Panc1 (cell line): Measurements from ENCODE around the gene OR2A7. TPM values are rescaled to one million over a fixed set of nuclear protein-coding genes. Genes with fewer than 3 reads are reported as not detected.
"Not testable (repeated sequence)": the region's sequence is repeated elsewhere in the genome, so short reads cannot be mapped to it uniquely, and the experiment has no call there.

Experiments used
- ATAC-seq: fragments of 200-7000 bp; cut with Tn5 transposase; 2 replicates; pipeline ENCODE4 v1.9.1; 2020; ENCODE audit warnings: mild to moderate bottlenecking, moderate library complexity
- BruUV-seq: library from RNA; stranded (reverse); fragments of 400-500 nt; replicated peaks from 2 replicates; lab custom pipeline; 2021; lab: Mats Ljungman, UMichigan
- CTCF ChIA-PET: fragments of 300-600 bp; sonication (Branson Sonifier 250); formaldehyde crosslinking; loops from one replicate; lab custom pipeline; 2022; ENCODE audit warnings: antibody characterized with exemption; lab: Charles Lee
- POLR2A ChIA-PET: fragments of 300-600 bp; sonication (Branson Sonifier 250); formaldehyde crosslinking; loops from one replicate; lab custom pipeline; 2022; ENCODE audit warnings: antibody characterized with exemption; lab: Charles Lee
- DNase-seq: peaks from one replicate; pipeline ENCODE4 v3.0.0-alpha.2; 2010; ENCODE audit warnings: low read depth, low spot score
- H3K27ac ChIP-seq: 2 replicates; pipeline ENCODE4 v1.5.1; 2011; ENCODE audit warnings: mild to moderate bottlenecking, low read length, inconsistent platforms
- H3K27me3 ChIP-seq: fragments of 200-500 bp; sonication (Bioruptor generic); 2 replicates; pipeline ENCODE4 v1.6.0; 2014; ENCODE audit warnings: low read length, inconsistent platforms; ENCODE audit not compliant: control insufficient read depth, insufficient read depth
- H3K36me3 ChIP-seq: fragments of 200-500 bp; sonication (Bioruptor generic); 2 replicates; pipeline ENCODE4 v1.5.1; 2014; ENCODE audit warnings: inconsistent platforms, mild to moderate bottlenecking, low read length, moderate library complexity; ENCODE audit not compliant: control insufficient read depth, insufficient read depth
- H3K4me1 ChIP-seq: 2 replicates; pipeline ENCODE4 v1.5.1; 2011; ENCODE audit warnings: inconsistent platforms, mild to moderate bottlenecking, low read length, moderate library complexity; ENCODE audit not compliant: control insufficient read depth, insufficient read depth
- H3K4me3 ChIP-seq, 2 experiments: 2 replicates each; pipeline ENCODE4 v1.5.1; 2011 to 2012; ENCODE audit warnings: low read depth in 2 of 2, low read length in 2 of 2, mild to moderate bottlenecking in 2 of 2, inconsistent platforms in 1 of 2, moderate library complexity in 1 of 2
- H3K9me3 ChIP-seq: fragments of 200-500 bp; sonication (Bioruptor generic); 2 replicates; pipeline ENCODE4 v1.5.1; 2014; ENCODE audit warnings: low read depth, mild to moderate bottlenecking, inconsistent platforms, low read length, moderate library complexity; ENCODE audit not compliant: control insufficient read depth, insufficient read depth
- SIN3A ChIP-seq: IDR thresholded peaks from 2 replicates; pipeline ENCODE4 v1.6.1; 2012; ENCODE audit warnings: low read depth, mild to moderate bottlenecking, low read length, moderate library complexity, borderline replicate concordance; ENCODE audit not compliant: insufficient read depth
- TCF7L2 ChIP-seq: IDR thresholded peaks from 2 replicates; pipeline ENCODE4 v1.6.1; 2011; ENCODE audit warnings: mild to moderate bottlenecking, low read depth, low read length, inconsistent platforms
- in situ Hi-C: cut with HindIII; loops from 2 replicates; pipeline ENCODE4 v1.10.0; 2016; ENCODE audit warnings: low sequenced_read_pairs, low pct_unique_long_range_greater_than_20kb
- intact Hi-C: fragments of 100-400 bp; cut with micrococcal nuclease; formaldehyde crosslinking; loops from one replicate; pipeline ENCODE4 v1.10.0; 2022; ENCODE audit not compliant: unreplicated experiment
- total RNA-seq: library from RNA; stranded (reverse); gene quantifications from one replicate; pipeline ENCODE4 v1.2.1, GENCODE V29; 2021; ENCODE audit not compliant: unreplicated experiment
- TF ChIP-seq, protein P1 (sequence below), 2 experiments: IDR thresholded peaks; 2 replicates each; pipeline ENCODE4 v1.6.1; 2011 to 2012; ENCODE audit warnings: low read depth in 2 of 2, control low read depth in 1 of 2, low read length in 1 of 2, mild to moderate bottlenecking in 1 of 2, moderate library complexity in 1 of 2; ENCODE audit not compliant: insufficient read depth in 1 of 2
- TF ChIP-seq, protein P2 (sequence below): fragments of 450-650 bp; IDR thresholded peaks from 2 replicates; pipeline ENCODE4 v1.5.1; 2017; ENCODE audit warnings: mild to moderate bottlenecking

The OR2A7 gene
- total RNA-seq, 1 experiment from 2014 or later: 0.82 TPM

DNA sequence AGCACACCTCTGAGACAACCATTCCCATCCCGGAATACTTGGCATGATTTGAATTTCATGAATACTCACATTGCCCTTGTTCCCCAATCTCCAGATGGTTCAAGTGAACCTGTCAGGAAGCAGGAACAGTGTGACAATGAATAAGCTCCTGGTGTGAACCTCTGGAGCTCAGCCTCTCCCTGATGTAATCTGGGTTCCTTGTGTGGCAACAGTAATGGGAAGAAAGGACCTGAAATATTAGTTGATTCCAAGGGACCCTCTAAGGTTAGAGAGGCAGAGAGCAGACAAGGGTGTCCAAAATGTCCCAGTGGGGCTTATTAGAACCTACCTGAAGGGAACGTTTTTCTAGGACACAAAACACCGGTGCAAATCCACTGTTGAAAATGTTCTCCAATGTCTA lies 8.5 kb downstream of the OR2A7 start:
- no peaks in the 10 kb centered on the region for H3K36me3 ChIP-seq
- no peak overlapping the region for H3K4me3 ChIP-seq
- DNase-seq (no peak), ATAC-seq (no peak)
- intact Hi-C loops (no loop called here), in situ Hi-C loops (no loop called here)
- no peaks in the 10 kb centered on the region for H3K4me1 ChIP-seq
- TF ChIP-seq, protein P1, sequence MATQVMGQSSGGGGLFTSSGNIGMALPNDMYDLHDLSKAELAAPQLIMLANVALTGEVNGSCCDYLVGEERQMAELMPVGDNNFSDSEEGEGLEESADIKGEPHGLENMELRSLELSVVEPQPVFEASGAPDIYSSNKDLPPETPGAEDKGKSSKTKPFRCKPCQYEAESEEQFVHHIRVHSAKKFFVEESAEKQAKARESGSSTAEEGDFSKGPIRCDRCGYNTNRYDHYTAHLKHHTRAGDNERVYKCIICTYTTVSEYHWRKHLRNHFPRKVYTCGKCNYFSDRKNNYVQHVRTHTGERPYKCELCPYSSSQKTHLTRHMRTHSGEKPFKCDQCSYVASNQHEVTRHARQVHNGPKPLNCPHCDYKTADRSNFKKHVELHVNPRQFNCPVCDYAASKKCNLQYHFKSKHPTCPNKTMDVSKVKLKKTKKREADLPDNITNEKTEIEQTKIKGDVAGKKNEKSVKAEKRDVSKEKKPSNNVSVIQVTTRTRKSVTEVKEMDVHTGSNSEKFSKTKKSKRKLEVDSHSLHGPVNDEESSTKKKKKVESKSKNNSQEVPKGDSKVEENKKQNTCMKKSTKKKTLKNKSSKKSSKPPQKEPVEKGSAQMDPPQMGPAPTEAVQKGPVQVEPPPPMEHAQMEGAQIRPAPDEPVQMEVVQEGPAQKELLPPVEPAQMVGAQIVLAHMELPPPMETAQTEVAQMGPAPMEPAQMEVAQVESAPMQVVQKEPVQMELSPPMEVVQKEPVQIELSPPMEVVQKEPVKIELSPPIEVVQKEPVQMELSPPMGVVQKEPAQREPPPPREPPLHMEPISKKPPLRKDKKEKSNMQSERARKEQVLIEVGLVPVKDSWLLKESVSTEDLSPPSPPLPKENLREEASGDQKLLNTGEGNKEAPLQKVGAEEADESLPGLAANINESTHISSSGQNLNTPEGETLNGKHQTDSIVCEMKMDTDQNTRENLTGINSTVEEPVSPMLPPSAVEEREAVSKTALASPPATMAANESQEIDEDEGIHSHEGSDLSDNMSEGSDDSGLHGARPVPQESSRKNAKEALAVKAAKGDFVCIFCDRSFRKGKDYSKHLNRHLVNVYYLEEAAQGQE (IDR thresholded peaks at IDR 0.05; ENCODE audit: insufficient read depth in 1 of 2, low read depth in 2 of 2, low read length in 1 of 2): no peak
- TF ChIP-seq TCF7L2 (no peak), SIN3A (no peak)
- TF ChIP-seq, protein P2, sequence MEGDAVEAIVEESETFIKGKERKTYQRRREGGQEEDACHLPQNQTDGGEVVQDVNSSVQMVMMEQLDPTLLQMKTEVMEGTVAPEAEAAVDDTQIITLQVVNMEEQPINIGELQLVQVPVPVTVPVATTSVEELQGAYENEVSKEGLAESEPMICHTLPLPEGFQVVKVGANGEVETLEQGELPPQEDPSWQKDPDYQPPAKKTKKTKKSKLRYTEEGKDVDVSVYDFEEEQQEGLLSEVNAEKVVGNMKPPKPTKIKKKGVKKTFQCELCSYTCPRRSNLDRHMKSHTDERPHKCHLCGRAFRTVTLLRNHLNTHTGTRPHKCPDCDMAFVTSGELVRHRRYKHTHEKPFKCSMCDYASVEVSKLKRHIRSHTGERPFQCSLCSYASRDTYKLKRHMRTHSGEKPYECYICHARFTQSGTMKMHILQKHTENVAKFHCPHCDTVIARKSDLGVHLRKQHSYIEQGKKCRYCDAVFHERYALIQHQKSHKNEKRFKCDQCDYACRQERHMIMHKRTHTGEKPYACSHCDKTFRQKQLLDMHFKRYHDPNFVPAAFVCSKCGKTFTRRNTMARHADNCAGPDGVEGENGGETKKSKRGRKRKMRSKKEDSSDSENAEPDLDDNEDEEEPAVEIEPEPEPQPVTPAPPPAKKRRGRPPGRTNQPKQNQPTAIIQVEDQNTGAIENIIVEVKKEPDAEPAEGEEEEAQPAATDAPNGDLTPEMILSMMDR: no peak
- no peaks in the 10 kb centered on the region for H3K9me3 ChIP-seq
- CTCF ChIA-PET: no interaction called here
- H3K27me3 ChIP-seq: 0 out of 2 replicates have a peak, but pooled peaks cover 2% of the 10 kb centered on the region
- POLR2A ChIA-PET: interaction anchor here (0.6 kb wide), 1 partner anchor 108 kb away, joined by 3 read pairs; no protein-coding TSS in a partner anchor
- H3K27ac ChIP-seq: no peak overlapping the region
- BruUV-seq: no TSS peak

DNA sequence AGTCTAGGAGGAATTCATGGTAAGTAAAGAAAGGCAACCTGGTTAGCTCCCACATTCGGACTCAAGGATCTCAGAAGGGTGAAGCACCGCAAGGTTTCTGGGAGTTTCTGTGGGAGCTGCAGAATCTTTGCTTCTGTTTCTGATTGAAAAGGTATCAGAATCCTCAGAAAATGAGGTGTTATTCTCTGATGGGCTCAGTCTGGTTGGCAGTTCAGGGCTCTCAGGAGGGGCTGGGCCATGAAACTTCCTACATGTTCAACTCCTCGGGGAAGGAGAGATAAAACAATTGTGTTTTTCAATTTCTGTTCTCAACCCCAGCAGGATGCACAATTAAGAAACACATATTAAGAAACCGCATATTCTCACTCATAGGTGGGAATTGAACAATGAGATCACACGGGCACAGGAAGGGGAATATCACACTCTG lies 9.1 kb downstream of the OR2A7 start:
- H3K36me3 ChIP-seq: no peaks in the 10 kb centered on the region
- no TSS peak for BruUV-seq
- CTCF ChIA-PET: no interaction called here

DNA sequence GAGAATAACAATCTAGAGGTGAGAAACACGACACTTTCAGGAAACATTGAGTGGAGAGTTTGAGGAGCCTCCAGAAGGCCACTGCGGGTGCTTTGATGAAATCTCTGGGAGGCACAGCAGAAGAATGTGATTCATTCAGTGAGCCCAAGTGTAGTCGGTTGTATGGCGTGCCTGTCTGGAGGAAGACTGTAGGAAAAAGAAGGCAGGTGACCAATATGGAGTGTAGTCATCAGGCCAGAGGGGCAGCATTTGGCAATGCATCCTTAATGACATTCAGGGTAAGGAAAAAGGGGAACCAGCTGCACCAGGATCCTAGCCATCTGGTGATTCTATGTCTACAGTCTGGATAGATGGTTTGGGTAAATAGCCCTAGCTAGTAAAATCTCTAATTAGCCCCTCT lies 12.3 kb downstream of the OR2A7 start:
- H3K4me3 ChIP-seq, in situ Hi-C loops, CTCF ChIA-PET, H3K27ac ChIP-seq, H3K9me3 ChIP-seq, H3K4me1 ChIP-seq, POLR2A ChIA-PET, ATAC-seq, H3K36me3 ChIP-seq, intact Hi-C loops, H3K27me3 ChIP-seq, DNase-seq: not testable (repeated sequence)
- TSS peak; percentile 45 for BruUV-seq

More for the DNA sequence above, 9.1 kb downstream of the OR2A7 start:
- in situ Hi-C loops: no loop called here
- no peaks in the 10 kb centered on the region for H3K4me1 ChIP-seq
- intact Hi-C loops: no loop called here
- ATAC-seq (no peak), DNase-seq (no peak)
- no peak for TF ChIP-seq SIN3A
- no peak overlapping the region for H3K27ac ChIP-seq
- no peak overlapping the region for H3K4me3 ChIP-seq
- POLR2A ChIA-PET: no interaction called here
- H3K27me3 ChIP-seq: 0 out of 2 replicates have a peak, but pooled peaks cover 2% of the 10 kb centered on the region
- no peaks in the 10 kb centered on the region for H3K9me3 ChIP-seq

DNA sequence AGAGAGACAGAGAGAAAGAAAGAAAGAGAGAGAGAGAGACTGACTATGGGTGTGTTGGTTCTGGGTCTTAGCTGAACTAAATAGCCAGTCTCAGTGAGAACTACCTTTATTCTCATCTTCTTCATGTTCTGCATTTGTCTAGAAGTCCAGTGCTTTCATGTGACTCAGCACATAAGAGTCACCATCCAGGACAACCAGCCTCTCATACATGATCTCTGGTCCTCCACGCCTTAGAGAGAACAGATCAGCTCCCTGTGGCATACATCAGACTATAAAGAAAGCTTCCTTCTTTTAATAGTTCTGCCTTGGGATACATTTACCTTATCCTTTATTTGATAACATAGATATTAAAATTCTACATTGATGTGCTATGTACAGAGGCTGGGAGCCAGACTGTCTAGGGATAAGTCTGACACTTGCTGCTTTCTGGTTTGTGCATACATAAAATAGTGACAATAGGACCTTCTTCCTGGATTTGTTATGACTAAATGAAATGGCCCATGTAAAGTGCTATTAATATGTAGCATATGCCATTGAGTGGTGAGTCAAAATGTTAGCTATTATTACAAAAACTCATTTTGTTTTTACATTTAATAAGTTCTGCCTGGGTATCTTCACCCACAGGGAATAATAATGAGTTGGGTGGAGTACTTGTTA lies 16.8 kb downstream of the OR2A7 start:
- POLR2A ChIA-PET, H3K27ac ChIP-seq, H3K9me3 ChIP-seq, H3K4me1 ChIP-seq, H3K4me3 ChIP-seq, BruUV-seq, H3K36me3 ChIP-seq, in situ Hi-C loops, ATAC-seq, intact Hi-C loops, H3K27me3 ChIP-seq, CTCF ChIA-PET, DNase-seq: not testable (repeated sequence)

DNA sequence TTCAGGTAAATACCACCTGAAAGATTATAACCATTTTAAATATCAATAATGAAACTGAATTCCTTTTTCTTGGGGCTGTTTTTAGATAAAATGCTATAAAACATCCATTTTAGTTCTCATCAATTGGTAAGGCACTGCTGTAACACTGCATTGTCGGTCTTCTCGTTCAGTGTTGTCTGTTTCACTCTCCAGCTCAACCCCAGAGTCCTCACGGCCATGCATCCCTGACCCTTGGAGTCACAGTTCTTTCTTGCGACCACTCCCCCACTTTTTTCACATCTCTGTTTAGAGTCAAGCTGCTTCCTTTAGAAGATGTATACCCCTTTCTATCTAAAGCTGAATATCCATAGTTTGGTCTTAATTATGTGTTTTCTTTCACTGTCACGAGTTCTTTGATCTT lies 17.6 kb downstream of the OR2A7 start:
- ATAC-seq, intact Hi-C loops, CTCF ChIA-PET, H3K27ac ChIP-seq, H3K4me3 ChIP-seq, BruUV-seq, H3K27me3 ChIP-seq, H3K36me3 ChIP-seq, POLR2A ChIA-PET, H3K9me3 ChIP-seq, H3K4me1 ChIP-seq, DNase-seq, in situ Hi-C loops: not testable (repeated sequence)
